H9 (cell line): ENCODE results near the gene KDM2B. TPM values are rescaled to one million over a fixed set of nuclear protein-coding genes. Genes with fewer than 3 reads are reported as not detected.

Experiments
- DNase-seq: peaks from one replicate; pipeline ENCODE4 v3.0.0-alpha.2; 2017
- H2AFZ ChIP-seq: one replicate; pipeline ENCODE4 v1.6.1; 2013; ENCODE audit warnings: mild to moderate bottlenecking, low read length, control low read depth, moderate library complexity
- H2AK5ac ChIP-seq: 2 replicates; pipeline ENCODE4 v1.6.1; 2013; ENCODE audit warnings: low read length, control low read depth, mixed read lengths; ENCODE audit not compliant: insufficient read length
- H2BK120ac ChIP-seq: one replicate; pipeline ENCODE4 v1.6.1; 2013; ENCODE audit warnings: low read depth, mild to moderate bottlenecking, low read length, control low read depth, inconsistent platforms; ENCODE audit not compliant: poor library complexity, severe bottlenecking
- H2BK12ac ChIP-seq: 2 replicates; pipeline ENCODE4 v1.6.1; 2013; ENCODE audit warnings: low read length, control low read depth, mixed read lengths, low read depth; ENCODE audit not compliant: insufficient read length
- H2BK15ac ChIP-seq: 2 replicates; pipeline ENCODE4 v1.6.1; 2013; ENCODE audit warnings: low read depth, low read length, control low read depth
- H2BK20ac ChIP-seq: one replicate; pipeline ENCODE4 v1.6.1; 2013; ENCODE audit warnings: low read depth, mild to moderate bottlenecking, low read length, control low read depth, inconsistent platforms; ENCODE audit not compliant: poor library complexity, severe bottlenecking
- H2BK5ac ChIP-seq: 2 replicates; pipeline ENCODE4 v1.6.1; 2013; ENCODE audit warnings: low read length, control low read depth, mixed read lengths; ENCODE audit not compliant: insufficient read length
- H3K14ac ChIP-seq: 2 replicates; pipeline ENCODE4 v1.6.1; 2013; ENCODE audit warnings: low read length, control low read depth; ENCODE audit not compliant: insufficient read depth
- H3K18ac ChIP-seq: 2 replicates; pipeline ENCODE4 v1.6.1; 2013; ENCODE audit warnings: low read depth, mild to moderate bottlenecking, mixed read lengths, low read length, control low read depth; ENCODE audit not compliant: insufficient read length
- H3K23ac ChIP-seq: 2 replicates; pipeline ENCODE4 v1.6.1; 2013; ENCODE audit warnings: low read length, control low read depth, mixed read lengths, low read depth; ENCODE audit not compliant: insufficient read length
- H3K23me2 ChIP-seq: 2 replicates; pipeline ENCODE4 v1.6.1; 2013; ENCODE audit warnings: low read depth, mild to moderate bottlenecking, mixed read lengths, low read length, control low read depth; ENCODE audit not compliant: insufficient read length, poor library complexity, severe bottlenecking
- H3K27ac ChIP-seq: 2 replicates; pipeline ENCODE4 v1.5.1; 2013; ENCODE audit warnings: low read length, control low read depth, mixed read lengths, low read depth; ENCODE audit not compliant: insufficient read length
- H3K27me3 ChIP-seq: 2 replicates; pipeline ENCODE4 v1.6.1; 2013; ENCODE audit warnings: low read length, control low read depth, inconsistent platforms; ENCODE audit not compliant: insufficient read depth
- H3K4ac ChIP-seq: 2 replicates; pipeline ENCODE4 v1.6.1; 2013; ENCODE audit warnings: low read depth, mild to moderate bottlenecking, control low read depth, inconsistent platforms, low read length, moderate library complexity
- H3K4me1 ChIP-seq: 2 replicates; pipeline ENCODE4 v1.6.1; 2013; ENCODE audit warnings: low read length, control low read depth, inconsistent platforms; ENCODE audit not compliant: insufficient read depth
- H3K4me2 ChIP-seq: 2 replicates; pipeline ENCODE4 v1.6.1; 2013; ENCODE audit warnings: low read length, control low read depth, mixed read lengths; ENCODE audit not compliant: insufficient read length, insufficient read depth
- H3K56ac ChIP-seq: 2 replicates; pipeline ENCODE4 v1.6.1; 2013; ENCODE audit warnings: low read depth, mild to moderate bottlenecking, mixed read lengths, low read length, control low read depth; ENCODE audit not compliant: insufficient read length
- H3K79me1 ChIP-seq: 2 replicates; pipeline ENCODE4 v1.6.1; 2013; ENCODE audit warnings: low read depth, mild to moderate bottlenecking, moderate library complexity, low read length, control low read depth, inconsistent platforms; ENCODE audit not compliant: insufficient read depth, poor library complexity, severe bottlenecking
- H3K79me2 ChIP-seq: 2 replicates; pipeline ENCODE4 v1.6.1; 2013; ENCODE audit warnings: low read length, control low read depth, inconsistent platforms; ENCODE audit not compliant: insufficient read depth
- H3K9ac ChIP-seq: 2 replicates; pipeline ENCODE4 v1.6.1; 2013; ENCODE audit warnings: low read length, control low read depth, mixed read lengths; ENCODE audit not compliant: insufficient read length; ENCODE audit errors: extremely low read depth
- H3K9me3 ChIP-seq: one replicate; pipeline ENCODE4 v1.6.1; 2013; ENCODE audit warnings: low read depth, low read length, inconsistent platforms; ENCODE audit not compliant: control insufficient read depth
- H3T11ph ChIP-seq: one replicate; pipeline ENCODE4 v1.6.1; 2013; ENCODE audit warnings: mild to moderate bottlenecking, low read length, control low read depth, inconsistent platforms
- H4K20me1 ChIP-seq: one replicate; pipeline ENCODE4 v1.6.1; 2013; ENCODE audit not compliant: control insufficient read depth, insufficient read length, insufficient read depth
- H4K5ac ChIP-seq: 2 replicates; pipeline ENCODE4 v1.6.1; 2013; ENCODE audit warnings: low read depth, mild to moderate bottlenecking, mixed read lengths, low read length, control low read depth; ENCODE audit not compliant: insufficient read length
- H4K8ac ChIP-seq: replicated peaks from 2 replicates; pipeline ENCODE4 v1.6.1; 2013; ENCODE audit warnings: low read length, control low read depth, mixed read lengths, low read depth; ENCODE audit not compliant: insufficient read length
- H4K91ac ChIP-seq: 2 replicates; pipeline ENCODE4 v1.6.1; 2013; ENCODE audit warnings: low read depth, mild to moderate bottlenecking, moderate library complexity, mixed read lengths, low read length, control low read depth; ENCODE audit not compliant: insufficient read length
- H3K27ac Mint-ChIP-seq, 3 experiments: 2 replicates in 2 of 3; 3 replicates in 1 of 3; pipeline ENCODE4 v1.8.0; 2020 to 2021; ENCODE audit warnings: mixed read lengths in 3 of 3, mild to moderate bottlenecking in 1 of 3, moderate library complexity in 1 of 3
- H3K27me3 Mint-ChIP-seq: 2 replicates; pipeline ENCODE4 v1.8.0; 2021; ENCODE audit warnings: low read depth, mild to moderate bottlenecking, moderate library complexity, mixed read lengths
- H3K36me3 Mint-ChIP-seq, 3 experiments: 2 replicates in 2 of 3; 3 replicates in 1 of 3; pipeline ENCODE4 v1.8.0; 2020 to 2021; ENCODE audit warnings: low read depth in 3 of 3, mixed read lengths in 3 of 3; ENCODE audit not compliant: insufficient read depth in 1 of 3
- H3K4me1 Mint-ChIP-seq, 2 experiments: 2 replicates each; pipeline ENCODE4 v1.8.0; 2020; ENCODE audit warnings: mixed read lengths in 2 of 2
- H3K4me3 Mint-ChIP-seq, 2 experiments: 2 replicates in 1 of 2; 3 replicates in 1 of 2; pipeline ENCODE4 v1.8.0; 2020 to 2021; ENCODE audit warnings: mild to moderate bottlenecking in 2 of 2, mixed read lengths in 2 of 2, moderate library complexity in 1 of 2
- H3K9me3 Mint-ChIP-seq, 2 experiments: 2 replicates in 1 of 2; 3 replicates in 1 of 2; pipeline ENCODE4 v1.8.0; 2020; ENCODE audit warnings: mild to moderate bottlenecking in 2 of 2, mixed read lengths in 2 of 2, moderate library complexity in 1 of 2
- WGBS: extraction: QIAGEN DNeasy Blood & Tissue Kit; methylation state at CpG from one replicate; pipeline ENCODE4 v1.1.7; 2013; ENCODE audit warnings: missing lambda C conversion rate, low lambda C conversion rate, mixed read lengths; ENCODE audit not compliant: insufficient read length; ENCODE audit errors: extremely low coverage; 5-methylcytosine and 5-hydroxymethylcytosine counted together
- total RNA-seq: library from RNA; stranded (reverse); gene quantifications from 2 replicates; pipeline ENCODE4 v1.2.1, GENCODE V29; 2021
- TF ChIP-seq, protein P1 (sequence below): fragments of 200-600 bp; sonication (generic); conservative IDR thresholded peaks from 3 replicates; pipeline ENCODE4 v1.8.0; 2021; ENCODE audit warnings: antibody characterized with exemption, mild to moderate bottlenecking

KDM2B gene
- total RNA-seq, 1 experiment from 2014 or later, result 143 TPM

- no peak overlapping the region for H2BK5ac ChIP-seq
- H3K4me2 ChIP-seq, result no peak overlapping the region
- H3K79me1 ChIP-seq, result peaks cover 7% of the 10 kb centered on the region
- H3K9me3 Mint-ChIP-seq, result no peaks in the 10 kb centered on the region
- WGBS, result no CpG with 5 or more reads among the region's 3 CpGs
- no peak overlapping the region for H4K91ac ChIP-seq
- no peak overlapping the region for H2AFZ ChIP-seq
- no peak overlapping the region; a peak in 1 of 7 replicates for H3K27ac Mint-ChIP-seq
- no peak overlapping the region for H4K5ac ChIP-seq
- no peak overlapping the region for H3K56ac ChIP-seq
- H2AK5ac ChIP-seq, result no peak overlapping the region
- H3K18ac ChIP-seq, result no peak overlapping the region
- H2BK15ac ChIP-seq, result no peak overlapping the region
- DNase-seq, result no peak
- H3T11ph ChIP-seq, result no peak overlapping the region
- no peak overlapping the region for H4K8ac ChIP-seq
- H3K14ac ChIP-seq, result no peak overlapping the region
- no peak overlapping the region for H3K23ac ChIP-seq
- no peak overlapping the region for H3K27ac ChIP-seq
- H3K23me2 ChIP-seq, result no peaks in the 10 kb centered on the region
- H3K27me3 ChIP-seq, result no peaks in the 10 kb centered on the region
- peaks cover 1% of the 10 kb centered on the region; the same call in 1 of the 2 replicates for H3K27me3 Mint-ChIP-seq
- H3K4me3 Mint-ChIP-seq, result no peak overlapping the region
- no peak overlapping the region for H2BK12ac ChIP-seq
- no peak overlapping the region for H3K9ac ChIP-seq
- H3K4ac ChIP-seq, result no peak overlapping the region
- H3K36me3 Mint-ChIP-seq, result peaks cover 14 to 55% (median 48%) of the 10 kb centered on the region in 3 experiments; a peak in 6 of 7 replicates
- no peak overlapping the region for H2BK20ac ChIP-seq
- H3K9me3 ChIP-seq, result no peaks in the 10 kb centered on the region
- H3K4me1 Mint-ChIP-seq, result peaks cover 4 to 15% of the 10 kb centered on the region in 2 experiments; a peak in 3 of 4 replicates
- peaks cover 2% of the 10 kb centered on the region for H4K20me1 ChIP-seq
- no peaks in the 10 kb centered on the region for H3K4me1 ChIP-seq
- no peaks in the 10 kb centered on the region for H3K79me2 ChIP-seq
- TF ChIP-seq, protein P1, sequence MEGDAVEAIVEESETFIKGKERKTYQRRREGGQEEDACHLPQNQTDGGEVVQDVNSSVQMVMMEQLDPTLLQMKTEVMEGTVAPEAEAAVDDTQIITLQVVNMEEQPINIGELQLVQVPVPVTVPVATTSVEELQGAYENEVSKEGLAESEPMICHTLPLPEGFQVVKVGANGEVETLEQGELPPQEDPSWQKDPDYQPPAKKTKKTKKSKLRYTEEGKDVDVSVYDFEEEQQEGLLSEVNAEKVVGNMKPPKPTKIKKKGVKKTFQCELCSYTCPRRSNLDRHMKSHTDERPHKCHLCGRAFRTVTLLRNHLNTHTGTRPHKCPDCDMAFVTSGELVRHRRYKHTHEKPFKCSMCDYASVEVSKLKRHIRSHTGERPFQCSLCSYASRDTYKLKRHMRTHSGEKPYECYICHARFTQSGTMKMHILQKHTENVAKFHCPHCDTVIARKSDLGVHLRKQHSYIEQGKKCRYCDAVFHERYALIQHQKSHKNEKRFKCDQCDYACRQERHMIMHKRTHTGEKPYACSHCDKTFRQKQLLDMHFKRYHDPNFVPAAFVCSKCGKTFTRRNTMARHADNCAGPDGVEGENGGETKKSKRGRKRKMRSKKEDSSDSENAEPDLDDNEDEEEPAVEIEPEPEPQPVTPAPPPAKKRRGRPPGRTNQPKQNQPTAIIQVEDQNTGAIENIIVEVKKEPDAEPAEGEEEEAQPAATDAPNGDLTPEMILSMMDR, result no peak
- H2BK120ac ChIP-seq, result no peak overlapping the region
Measured at GRCh38 chr12:121446750-121447149, 134.1 kb downstream of the KDM2B start.
